Activated T-cell treated with anti-CD3 and anti-CD28 coated beads, Interleukin-2, amount 50 U/mL, for 24 hours (primary cell): ENCODE measurements around the gene LTA4H.

Experiments
- DNase-seq: peaks from one replicate; pipeline ENCODE4 v3.0.0-alpha.2; 2020
- H3K27ac Mint-ChIP-seq: 2 replicates; pipeline ENCODE4 v1.8.0; 2020; ENCODE audit warnings: mild to moderate bottlenecking, mixed read lengths
- H3K27me3 Mint-ChIP-seq: 2 replicates; pipeline ENCODE4 v1.8.0; 2020; ENCODE audit warnings: mixed read lengths
- H3K36me3 Mint-ChIP-seq: 2 replicates; pipeline ENCODE4 v1.8.0; 2020; ENCODE audit warnings: low read depth, mixed read lengths
- H3K4me1 Mint-ChIP-seq: 2 replicates; pipeline ENCODE4 v1.8.0; 2020; ENCODE audit warnings: low read depth, mixed read lengths
- H3K4me3 Mint-ChIP-seq: 2 replicates; pipeline ENCODE4 v1.8.0; 2020; ENCODE audit warnings: mild to moderate bottlenecking, moderate library complexity, mixed read lengths
- H3K9me3 Mint-ChIP-seq: 2 replicates; pipeline ENCODE4 v1.8.0; 2020; ENCODE audit warnings: mixed read lengths

The LTA4H gene

GRCh38 chr12:95995238-95996031, 40.0 kb downstream of the LTA4H start:
- peaks cover 10% of the 10 kb centered on the region for H3K36me3 Mint-ChIP-seq
- H3K27me3 Mint-ChIP-seq: no peaks in the 10 kb centered on the region
- no peaks in the 10 kb centered on the region for H3K9me3 Mint-ChIP-seq
- H3K4me1 Mint-ChIP-seq: peaks cover 10% of the 10 kb centered on the region
- H3K27ac Mint-ChIP-seq: no peak overlapping the region
- no peak for DNase-seq
- no peak overlapping the region for H3K4me3 Mint-ChIP-seq

DNA sequence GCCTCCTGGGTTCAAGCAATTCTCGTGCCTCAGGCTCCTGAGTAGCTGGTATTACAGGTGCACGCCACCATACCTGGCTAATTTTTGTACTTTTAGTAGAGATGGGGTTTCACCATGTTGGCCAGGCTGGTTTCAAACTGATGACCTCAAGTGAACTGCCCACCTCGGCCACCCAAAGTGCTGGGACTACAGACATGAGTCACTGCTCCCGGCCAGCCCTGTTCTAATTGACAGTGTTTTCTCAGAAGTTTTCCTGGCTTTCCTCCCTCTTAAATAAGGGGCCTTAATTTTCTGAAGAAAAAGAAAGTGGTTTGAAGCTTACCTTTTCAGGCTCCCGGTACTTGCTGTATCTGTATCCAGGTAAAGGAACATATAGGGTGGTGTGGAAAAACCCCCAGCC, 40.9 kb downstream of the LTA4H start:
- Mint-ChIP-seq H3K27ac (no peak overlapping the region), H3K4me1 (peaks cover 10% of the 10 kb centered on the region), H3K27me3 (no peaks in the 10 kb centered on the region), H3K4me3 (no peak overlapping the region), H3K9me3 (no peaks in the 10 kb centered on the region), H3K36me3 (peaks cover 2% of the 10 kb centered on the region)
- DNase-seq: no peak

- H3K4me1 Mint-ChIP-seq: peaks cover 7% of the 10 kb centered on the region
- H3K9me3 Mint-ChIP-seq: no peaks in the 10 kb centered on the region
- peaks cover 2% of the 10 kb centered on the region for H3K36me3 Mint-ChIP-seq
- DNase-seq: no peak
- H3K27me3 Mint-ChIP-seq: no peaks in the 10 kb centered on the region
- no peak overlapping the region for H3K27ac Mint-ChIP-seq
- no peak overlapping the region for H3K4me3 Mint-ChIP-seq
Measured at GRCh38 chr12:95993907-95994306, 41.5 kb downstream of the LTA4H start.

GRCh38 chr12:95990136-95990535, 45.3 kb downstream of the LTA4H start:
- Mint-ChIP-seq H3K36me3 (no peaks in the 10 kb centered on the region), H3K27me3 (no peaks in the 10 kb centered on the region), H3K9me3 (no peaks in the 10 kb centered on the region), H3K4me3 (no peak overlapping the region), H3K27ac (no peak overlapping the region), H3K4me1 (no peaks in the 10 kb centered on the region)
- DNase-seq: no peak

GRCh38 chr12:95989504-95990123, 45.8 kb downstream of the LTA4H start:
- no peak overlapping the region for H3K4me3 Mint-ChIP-seq
- no peak for DNase-seq
- no peaks in the 10 kb centered on the region for H3K36me3 Mint-ChIP-seq
- no peaks in the 10 kb centered on the region for H3K4me1 Mint-ChIP-seq
- no peaks in the 10 kb centered on the region for H3K27me3 Mint-ChIP-seq
- H3K27ac Mint-ChIP-seq: no peak overlapping the region
- H3K9me3 Mint-ChIP-seq: no peaks in the 10 kb centered on the region

DNA sequence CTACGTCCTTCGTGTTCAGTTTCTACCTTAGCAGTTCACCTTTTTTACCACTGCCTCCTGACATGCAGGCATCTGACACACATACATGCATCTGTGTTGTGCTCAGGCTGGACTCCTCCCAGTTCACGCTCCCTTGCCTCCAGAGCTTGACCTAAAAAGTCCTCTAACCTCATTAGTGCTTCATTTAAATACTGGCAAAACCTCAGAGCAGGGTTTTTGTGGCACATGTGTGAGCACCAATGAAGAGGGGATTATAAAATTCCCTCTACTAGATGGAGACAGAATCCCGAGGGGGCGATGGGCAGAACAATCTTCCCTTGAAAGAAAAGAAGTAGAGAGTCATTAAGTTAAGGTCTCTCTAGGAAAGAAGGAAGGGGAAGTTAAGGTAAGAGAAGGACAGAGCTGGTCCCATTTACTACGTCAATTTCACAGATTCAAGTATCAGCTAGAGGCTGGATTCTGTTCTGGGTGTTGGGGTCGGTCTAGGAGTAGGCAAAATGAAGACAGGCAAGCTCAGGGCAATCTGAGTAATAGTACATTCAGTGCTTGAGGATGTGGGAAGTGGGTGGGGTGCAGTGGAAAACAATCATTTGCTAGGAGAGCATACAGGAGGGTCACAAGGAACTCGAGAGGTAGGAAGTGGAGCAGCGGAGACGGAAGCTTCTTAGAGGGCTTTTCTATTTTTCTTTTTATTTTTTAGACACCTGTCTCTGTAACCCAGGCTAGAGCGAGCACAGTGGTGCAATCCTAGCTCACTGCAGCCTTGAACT, 46.7 kb downstream of the LTA4H start:
- Mint-ChIP-seq H3K36me3 (no peaks in the 10 kb centered on the region), H3K27me3 (no peaks in the 10 kb centered on the region), H3K4me1 (no peaks in the 10 kb centered on the region), H3K9me3 (no peaks in the 10 kb centered on the region), H3K4me3 (no peak overlapping the region), H3K27ac (no peak overlapping the region)
- DNase-seq: no peak

DNA sequence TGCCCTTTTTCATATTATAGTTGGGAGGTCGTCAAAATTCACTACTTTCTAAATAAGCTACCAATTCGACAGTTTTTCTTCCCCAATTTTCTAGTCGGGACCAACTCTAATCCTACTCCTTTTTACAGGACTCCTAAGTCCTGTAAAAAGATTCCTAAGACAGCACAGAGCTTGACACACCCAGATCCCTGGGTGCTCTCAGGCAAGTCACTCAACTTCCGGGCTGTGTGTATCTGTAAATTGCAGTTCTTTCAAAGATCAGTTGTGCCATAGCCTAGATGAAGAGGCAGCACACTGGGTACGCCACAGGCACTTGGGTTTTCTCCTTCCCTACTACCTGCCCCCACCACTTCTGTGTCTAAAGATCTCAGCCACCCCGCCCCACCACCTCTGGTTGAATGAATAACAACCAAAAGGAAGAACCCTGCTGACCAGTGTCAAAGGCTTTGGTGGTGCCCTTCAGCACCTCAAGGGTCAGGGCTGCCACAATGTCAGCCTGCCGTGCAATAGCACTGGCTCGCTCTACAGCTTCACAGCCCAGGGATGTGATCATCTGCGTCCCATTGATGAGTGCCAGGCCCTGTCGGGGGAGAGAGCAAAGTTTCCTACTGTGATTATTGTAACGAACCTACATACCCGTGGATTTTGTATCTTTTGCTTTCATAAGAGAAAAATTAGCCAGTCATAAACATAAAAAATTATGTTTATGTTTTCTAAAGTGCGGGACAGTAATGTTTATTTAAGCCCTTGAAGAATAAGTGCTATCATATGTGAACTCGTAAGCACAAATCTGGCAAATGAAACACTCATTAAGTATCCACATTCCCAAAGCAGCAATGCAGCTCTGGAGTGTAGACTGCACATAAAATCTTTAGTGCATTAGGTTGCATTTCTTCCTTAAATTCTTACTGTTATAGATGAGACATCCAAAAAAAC, 48.5 kb downstream of the LTA4H start:
- H3K27me3 Mint-ChIP-seq: no peaks in the 10 kb centered on the region
- no peaks in the 10 kb centered on the region for H3K36me3 Mint-ChIP-seq
- H3K27ac Mint-ChIP-seq: no peak overlapping the region
- no peak overlapping the region for H3K4me3 Mint-ChIP-seq
- no peaks in the 10 kb centered on the region for H3K9me3 Mint-ChIP-seq
- DNase-seq: no peak
- H3K4me1 Mint-ChIP-seq: no peaks in the 10 kb centered on the region

GRCh38 chr12:95984682-95985081, 50.7 kb downstream of the LTA4H start:
- no peaks in the 10 kb centered on the region for H3K36me3 Mint-ChIP-seq
- H3K27ac Mint-ChIP-seq: no peak overlapping the region
- no peak overlapping the region for H3K4me3 Mint-ChIP-seq
- H3K4me1 Mint-ChIP-seq: no peaks in the 10 kb centered on the region
- DNase-seq: no peak
- H3K9me3 Mint-ChIP-seq: no peaks in the 10 kb centered on the region
- H3K27me3 Mint-ChIP-seq: no peaks in the 10 kb centered on the region

GRCh38 chr12:95982602-95983001, 52.8 kb downstream of the LTA4H start:
- no peaks in the 10 kb centered on the region for H3K27me3 Mint-ChIP-seq
- H3K27ac Mint-ChIP-seq: no peak overlapping the region
- no peaks in the 10 kb centered on the region for H3K9me3 Mint-ChIP-seq
- H3K4me1 Mint-ChIP-seq: no peaks in the 10 kb centered on the region
- no peak overlapping the region for H3K4me3 Mint-ChIP-seq
- no peak for DNase-seq
- no peaks in the 10 kb centered on the region for H3K36me3 Mint-ChIP-seq

- no peak for DNase-seq
- H3K27ac Mint-ChIP-seq: no peak overlapping the region
Measured at GRCh38 chr12:95980437-95980836, 55.0 kb downstream of the LTA4H start.

DNA sequence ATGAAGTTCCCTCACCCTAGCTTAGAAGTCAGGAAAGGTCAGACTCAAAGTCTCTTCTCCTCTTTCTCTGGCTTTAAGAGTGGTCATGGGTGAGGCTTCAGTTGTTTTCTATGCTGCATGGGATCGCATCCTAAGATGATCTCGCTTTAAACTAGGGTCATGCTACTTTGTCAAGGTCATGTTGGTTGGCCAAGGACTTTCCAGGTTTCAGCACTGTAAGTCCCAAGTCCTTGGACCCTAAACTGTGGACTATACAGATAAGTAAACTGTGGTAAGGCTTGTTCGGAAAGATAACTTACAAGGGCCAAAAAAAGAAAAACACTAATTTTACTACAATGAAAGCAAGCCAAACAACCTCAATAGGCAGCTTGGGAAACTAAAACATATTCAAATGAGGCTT, 56.6 kb downstream of the LTA4H start:
- no peak overlapping the region for H3K4me3 Mint-ChIP-seq
- H3K36me3 Mint-ChIP-seq: no peaks in the 10 kb centered on the region
- H3K9me3 Mint-ChIP-seq: no peaks in the 10 kb centered on the region
- no peaks in the 10 kb centered on the region for H3K4me1 Mint-ChIP-seq
- no peak overlapping the region for H3K27ac Mint-ChIP-seq
- H3K27me3 Mint-ChIP-seq: no peaks in the 10 kb centered on the region
- no peak for DNase-seq

More at GRCh38 chr12:95980437-95980836, 55.0 kb downstream of the LTA4H start:
- H3K4me1 Mint-ChIP-seq: no peaks in the 10 kb centered on the region
- H3K9me3 Mint-ChIP-seq: no peaks in the 10 kb centered on the region
- H3K27me3 Mint-ChIP-seq: no peaks in the 10 kb centered on the region
- H3K36me3 Mint-ChIP-seq: no peaks in the 10 kb centered on the region
- H3K4me3 Mint-ChIP-seq: no peak overlapping the region

- H3K27ac Mint-ChIP-seq: no peak overlapping the region
- H3K9me3 Mint-ChIP-seq: no peaks in the 10 kb centered on the region
- no peaks in the 10 kb centered on the region for H3K27me3 Mint-ChIP-seq
- no peaks in the 10 kb centered on the region for H3K36me3 Mint-ChIP-seq
- H3K4me3 Mint-ChIP-seq: no peak overlapping the region
- H3K4me1 Mint-ChIP-seq: no peaks in the 10 kb centered on the region
- DNase-seq: no peak
Measured at GRCh38 chr12:95978351-95978750, 57.0 kb downstream of the LTA4H start.

DNA sequence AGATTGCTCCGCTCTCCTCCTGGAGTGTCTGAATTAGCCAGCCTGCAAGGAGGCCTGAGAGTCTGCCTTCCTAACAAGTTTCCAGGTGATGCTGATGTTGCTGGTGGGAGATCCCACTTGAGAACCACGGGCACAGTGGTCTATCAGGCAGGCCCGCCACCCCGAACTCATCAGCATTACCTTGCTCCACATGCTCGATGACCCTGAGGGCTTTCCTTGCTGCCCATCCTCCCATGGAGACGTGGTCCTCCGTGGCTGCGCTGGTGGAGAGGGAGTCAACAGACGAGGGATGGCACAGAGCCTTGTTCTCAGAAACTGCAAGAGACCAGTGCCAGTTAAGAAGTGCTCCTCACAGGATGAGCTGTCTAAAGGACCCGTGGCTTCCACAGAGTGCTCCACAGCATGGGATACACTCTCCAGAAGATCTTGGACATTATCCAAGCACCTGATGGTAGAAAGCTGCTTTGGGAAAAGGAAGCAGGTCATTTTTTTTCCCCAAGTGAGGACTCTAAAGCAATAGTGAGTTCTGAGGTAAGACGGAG, 57.6 kb downstream of the LTA4H start:
- Mint-ChIP-seq H3K27ac (no peak overlapping the region), H3K4me1 (no peaks in the 10 kb centered on the region), H3K27me3 (no peaks in the 10 kb centered on the region), H3K4me3 (no peak overlapping the region), H3K9me3 (no peaks in the 10 kb centered on the region), H3K36me3 (no peaks in the 10 kb centered on the region)
- DNase-seq: no peak

- Mint-ChIP-seq H3K4me1 (no peaks in the 10 kb centered on the region), H3K36me3 (no peaks in the 10 kb centered on the region), H3K27me3 (no peaks in the 10 kb centered on the region), H3K9me3 (no peaks in the 10 kb centered on the region), H3K27ac (no peak overlapping the region), H3K4me3 (no peak overlapping the region)
- no peak for DNase-seq
Measured at GRCh38 chr12:95976416-95976832, 59.0 kb downstream of the LTA4H start.
